MM.1S (cell line): Measurements from ENCODE around the gene PKD1L1.

ENCODE experiments used
- DNase-seq: peaks from one replicate; pipeline ENCODE4 v3.0.0-alpha.2; 2015
- H2AFZ ChIP-seq: fragments of 300-600 bp; sonication (generic); 2 replicates; pipeline ENCODE4 v1.6.0; 2016; ENCODE audit warnings: antibody characterized with exemption, low read length
- H3F3A ChIP-seq: fragments of 300-600 bp; sonication (generic); 2 replicates; pipeline ENCODE4 v1.6.1; 2016; ENCODE audit warnings: mild to moderate bottlenecking, antibody characterized with exemption, low read length, moderate library complexity, mixed read lengths; ENCODE audit not compliant: insufficient read depth
- H3K27ac ChIP-seq: fragments of 300-600 bp; sonication (generic); 2 replicates; pipeline ENCODE4 v1.5.1; 2016; ENCODE audit warnings: mild to moderate bottlenecking, low read length
- H3K27me3 ChIP-seq: fragments of 300-600 bp; sonication (generic); replicated peaks from 2 replicates; pipeline ENCODE4 v1.6.0; 2016; ENCODE audit warnings: low read length; ENCODE audit not compliant: insufficient read depth
- H3K36me3 ChIP-seq: fragments of 300-600 bp; sonication (generic); replicated peaks from 2 replicates; pipeline ENCODE4 v1.6.1; 2016; ENCODE audit warnings: mild to moderate bottlenecking, low read length, mixed read lengths; ENCODE audit not compliant: insufficient read depth
- H3K4me1 ChIP-seq: fragments of 300-600 bp; sonication (generic); 2 replicates; pipeline ENCODE4 v1.6.1; 2016; ENCODE audit warnings: low read length, mixed read lengths
- H3K4me2 ChIP-seq: fragments of 300-600 bp; sonication (generic); 2 replicates; pipeline ENCODE4 v1.6.0; 2016; ENCODE audit warnings: low read depth, low read length
- H3K4me3 ChIP-seq: fragments of 300-600 bp; sonication (generic); 2 replicates; pipeline ENCODE4 v1.5.1; 2016; ENCODE audit warnings: low read length, mixed read lengths
- H3K79me2 ChIP-seq: fragments of 300-600 bp; sonication (generic); 2 replicates; pipeline ENCODE4 v1.6.1; 2016; ENCODE audit warnings: mixed run types, low read length, mixed read lengths
- H3K9ac ChIP-seq: fragments of 300-600 bp; sonication (generic); 2 replicates; pipeline ENCODE4 v1.6.1; 2016; ENCODE audit warnings: low read length, mixed read lengths
- H3K9me2 ChIP-seq: fragments of 300-600 bp; sonication (generic); replicated peaks from 2 replicates; pipeline ENCODE4 v1.6.1; 2016; ENCODE audit warnings: mild to moderate bottlenecking, low read length, mixed read lengths; ENCODE audit not compliant: insufficient read depth
- H3K9me3 ChIP-seq: fragments of 300-600 bp; sonication (generic); replicated peaks from 2 replicates; pipeline ENCODE4 v1.6.1; 2016; ENCODE audit warnings: mild to moderate bottlenecking, low read length, mixed read lengths; ENCODE audit not compliant: insufficient read depth
- H4K20me1 ChIP-seq: fragments of 300-600 bp; sonication (generic); 2 replicates; pipeline ENCODE4 v1.6.1; 2016; ENCODE audit warnings: mild to moderate bottlenecking, low read length, moderate library complexity, mixed read lengths; ENCODE audit not compliant: insufficient read depth
- EZH2 ChIP-seq: fragments of 300-600 bp; sonication (generic); optimal IDR thresholded peaks from 2 replicates; pipeline ENCODE3; 2017; ENCODE audit warnings: low read depth, mild to moderate bottlenecking, antibody characterized with exemption, low read length, mixed read lengths
- EZH2phosphoT487 ChIP-seq: fragments of 300-600 bp; sonication (generic); IDR thresholded peaks from 2 replicates; pipeline ENCODE4 v1.6.1; 2018; ENCODE audit warnings: antibody characterized with exemption, low read length
- TF ChIP-seq, protein P1 (sequence below): fragments of 300-600 bp; sonication (generic); IDR thresholded peaks from 2 replicates; pipeline ENCODE4 v1.5.1; 2016; ENCODE audit warnings: antibody characterized with exemption, low read length, mixed read lengths

The PKD1L1 gene

DNA sequence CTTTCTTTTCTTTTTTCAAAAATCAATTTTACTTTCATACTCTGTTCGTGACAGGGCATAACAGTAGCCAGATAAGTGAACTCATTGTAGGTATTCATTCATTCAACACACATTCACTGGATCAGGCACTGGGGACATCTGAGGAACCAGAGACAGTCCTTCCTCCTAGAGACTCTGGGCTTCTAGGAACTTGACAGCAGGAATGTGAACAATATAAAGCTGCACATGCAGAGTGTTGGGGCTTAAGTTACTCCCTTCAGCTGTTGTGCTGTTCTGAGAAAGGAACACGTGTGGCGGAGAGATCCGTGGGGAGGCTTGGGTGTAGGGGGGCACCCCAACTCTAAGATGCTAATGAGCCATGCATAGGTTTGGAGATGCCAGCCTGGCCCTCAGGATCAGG, 120.4 kb downstream of the PKD1L1 start:
- no peak overlapping the region for H3K9ac ChIP-seq
- H3K27me3 ChIP-seq = no peaks in the 10 kb centered on the region
- TF ChIP-seq EZH2phosphoT487 = no peak
- TF ChIP-seq, protein P1, sequence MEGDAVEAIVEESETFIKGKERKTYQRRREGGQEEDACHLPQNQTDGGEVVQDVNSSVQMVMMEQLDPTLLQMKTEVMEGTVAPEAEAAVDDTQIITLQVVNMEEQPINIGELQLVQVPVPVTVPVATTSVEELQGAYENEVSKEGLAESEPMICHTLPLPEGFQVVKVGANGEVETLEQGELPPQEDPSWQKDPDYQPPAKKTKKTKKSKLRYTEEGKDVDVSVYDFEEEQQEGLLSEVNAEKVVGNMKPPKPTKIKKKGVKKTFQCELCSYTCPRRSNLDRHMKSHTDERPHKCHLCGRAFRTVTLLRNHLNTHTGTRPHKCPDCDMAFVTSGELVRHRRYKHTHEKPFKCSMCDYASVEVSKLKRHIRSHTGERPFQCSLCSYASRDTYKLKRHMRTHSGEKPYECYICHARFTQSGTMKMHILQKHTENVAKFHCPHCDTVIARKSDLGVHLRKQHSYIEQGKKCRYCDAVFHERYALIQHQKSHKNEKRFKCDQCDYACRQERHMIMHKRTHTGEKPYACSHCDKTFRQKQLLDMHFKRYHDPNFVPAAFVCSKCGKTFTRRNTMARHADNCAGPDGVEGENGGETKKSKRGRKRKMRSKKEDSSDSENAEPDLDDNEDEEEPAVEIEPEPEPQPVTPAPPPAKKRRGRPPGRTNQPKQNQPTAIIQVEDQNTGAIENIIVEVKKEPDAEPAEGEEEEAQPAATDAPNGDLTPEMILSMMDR = no peak
- TF ChIP-seq EZH2 = no peak
- no peak for DNase-seq
- H3K79me2 ChIP-seq = no peaks in the 10 kb centered on the region
- no peak overlapping the region for H3K4me3 ChIP-seq
- H3K4me1 ChIP-seq = no peaks in the 10 kb centered on the region
- H4K20me1 ChIP-seq = no peaks in the 10 kb centered on the region
- no peaks in the 10 kb centered on the region for H3K9me3 ChIP-seq
- H3K36me3 ChIP-seq = no peaks in the 10 kb centered on the region
- no peaks in the 10 kb centered on the region for H3F3A ChIP-seq
- H3K27ac ChIP-seq = no peak overlapping the region
- H2AFZ ChIP-seq = no peak overlapping the region
- H3K9me2 ChIP-seq = no peaks in the 10 kb centered on the region
- no peak overlapping the region for H3K4me2 ChIP-seq

- no peak for TF ChIP-seq EZH2phosphoT487
- TF ChIP-seq EZH2 = no peak
- TF ChIP-seq, protein P1 = no peak
- no peaks in the 10 kb centered on the region for H3K9me3 ChIP-seq
- H2AFZ ChIP-seq = no peak overlapping the region
- no peak overlapping the region for H3K27ac ChIP-seq
- no peaks in the 10 kb centered on the region for H3K27me3 ChIP-seq
- H3F3A ChIP-seq = no peaks in the 10 kb centered on the region
- H3K4me1 ChIP-seq = no peaks in the 10 kb centered on the region
- H3K9me2 ChIP-seq = no peaks in the 10 kb centered on the region
- DNase-seq = no peak
- no peak overlapping the region for H3K4me2 ChIP-seq
- no peak overlapping the region for H3K9ac ChIP-seq
- H3K36me3 ChIP-seq = no peaks in the 10 kb centered on the region
- H3K79me2 ChIP-seq = no peaks in the 10 kb centered on the region
- H4K20me1 ChIP-seq = no peaks in the 10 kb centered on the region
- no peak overlapping the region for H3K4me3 ChIP-seq
Measured at GRCh38 chr7:47827351-47827756, 120.9 kb downstream of the PKD1L1 start.

GRCh38 chr7:47826754-47827153, 121.5 kb downstream of the PKD1L1 start:
- H3K4me1 ChIP-seq = no peaks in the 10 kb centered on the region
- H3K4me3 ChIP-seq = no peak overlapping the region
- no peaks in the 10 kb centered on the region for H3K27me3 ChIP-seq
- no peaks in the 10 kb centered on the region for H3K36me3 ChIP-seq
- no peaks in the 10 kb centered on the region for H3K9me2 ChIP-seq
- H3K9ac ChIP-seq = no peak overlapping the region
- H3K79me2 ChIP-seq = no peaks in the 10 kb centered on the region
- no peak for DNase-seq
- H3K9me3 ChIP-seq = no peaks in the 10 kb centered on the region
- H4K20me1 ChIP-seq = no peaks in the 10 kb centered on the region
- TF ChIP-seq, protein P1 = no peak
- H3K27ac ChIP-seq = no peak overlapping the region
- no peak overlapping the region for H3K4me2 ChIP-seq
- H2AFZ ChIP-seq = no peak overlapping the region
- no peaks in the 10 kb centered on the region for H3F3A ChIP-seq

- Histone ChIP-seq H3K4me1 (no peaks in the 10 kb centered on the region), H4K20me1 (no peaks in the 10 kb centered on the region), H2AFZ (no peak overlapping the region), H3K79me2 (no peaks in the 10 kb centered on the region), H3K4me3 (no peak overlapping the region), H3K9ac (no peak overlapping the region), H3K9me3 (no peaks in the 10 kb centered on the region), H3F3A (no peaks in the 10 kb centered on the region), H3K4me2 (no peak overlapping the region), H3K27me3 (no peaks in the 10 kb centered on the region), H3K9me2 (no peaks in the 10 kb centered on the region), H3K36me3 (no peaks in the 10 kb centered on the region), H3K27ac (no peak overlapping the region)
- TF ChIP-seq EZH2phosphoT487 = no peak
- TF ChIP-seq, protein P1 = no peak
- DNase-seq = no peak
Measured at GRCh38 chr7:47819607-47819920, 128.7 kb downstream of the PKD1L1 start.
